GM19395 (cell line): ENCODE data around the gene RIT1.
"Not testable (repeated sequence)": the region's sequence is repeated elsewhere in the genome, so short reads cannot be mapped to it uniquely, and the experiment has no call there.

ENCODE experiments used
- ATAC-seq: cut with Tn5 transposase; IDR thresholded peaks from one replicate; pipeline ENCODE4 v1.9.1; 2021; ENCODE audit warnings: mild to moderate bottlenecking, moderate library complexity; ENCODE audit not compliant: unreplicated experiment

The RIT1 gene

DNA sequence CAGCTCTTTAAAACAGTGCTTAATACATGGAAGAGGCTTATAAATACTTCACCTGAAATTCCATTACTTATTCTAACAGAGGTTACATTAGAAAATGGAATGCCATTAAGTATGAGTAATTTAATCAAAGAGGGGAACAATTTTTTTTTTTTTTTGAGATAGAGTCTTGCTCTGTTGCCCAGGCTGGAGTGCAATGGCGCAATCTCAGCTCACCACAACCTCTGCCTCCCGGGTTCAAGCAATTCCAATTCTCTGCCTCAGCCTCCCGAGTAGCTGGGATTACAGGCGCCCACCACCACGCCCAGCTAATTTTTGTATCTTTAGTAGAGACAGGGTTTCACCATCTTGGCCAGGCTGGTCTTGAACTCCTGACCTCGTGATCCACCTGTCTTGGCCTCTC lies 15.5 kb downstream of the RIT1 start:
- not testable (repeated sequence) for ATAC-seq

DNA sequence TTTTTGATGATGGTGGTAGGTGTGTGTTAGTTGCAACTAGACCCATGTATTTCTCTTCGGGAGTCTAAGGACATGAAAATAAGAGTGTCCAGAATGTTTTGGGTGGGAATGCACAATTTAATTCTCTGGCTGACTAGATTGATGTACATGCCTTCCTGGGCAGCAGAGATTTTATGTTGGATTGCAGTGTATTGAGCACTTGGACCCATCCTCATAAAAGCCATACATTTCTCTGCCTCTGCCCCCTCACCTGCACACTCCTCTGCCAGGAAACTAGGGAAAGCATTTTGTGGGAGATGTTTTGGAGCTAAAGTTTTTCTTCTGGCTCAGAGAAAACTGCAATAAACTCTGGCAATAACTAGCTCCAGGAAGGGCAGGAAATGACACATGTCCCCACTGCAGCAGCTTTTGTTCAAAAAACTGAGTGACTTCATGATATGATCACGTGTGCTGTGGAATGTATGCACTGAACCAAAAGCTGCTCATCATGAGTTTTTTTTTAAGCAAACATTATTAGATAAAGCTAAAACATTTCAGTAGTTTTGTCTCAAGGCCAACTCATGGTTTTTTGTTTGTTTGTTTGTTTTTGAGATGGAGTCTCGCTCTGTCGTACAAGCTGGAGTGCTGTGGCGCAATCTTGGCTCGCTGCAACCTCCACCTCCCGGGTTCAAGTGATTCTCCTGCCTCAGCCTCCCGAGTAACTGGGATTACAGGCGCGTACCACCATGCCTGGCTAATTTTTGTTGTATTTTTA lies 17.6 kb downstream of the RIT1 start:
- ATAC-seq = no peak

DNA sequence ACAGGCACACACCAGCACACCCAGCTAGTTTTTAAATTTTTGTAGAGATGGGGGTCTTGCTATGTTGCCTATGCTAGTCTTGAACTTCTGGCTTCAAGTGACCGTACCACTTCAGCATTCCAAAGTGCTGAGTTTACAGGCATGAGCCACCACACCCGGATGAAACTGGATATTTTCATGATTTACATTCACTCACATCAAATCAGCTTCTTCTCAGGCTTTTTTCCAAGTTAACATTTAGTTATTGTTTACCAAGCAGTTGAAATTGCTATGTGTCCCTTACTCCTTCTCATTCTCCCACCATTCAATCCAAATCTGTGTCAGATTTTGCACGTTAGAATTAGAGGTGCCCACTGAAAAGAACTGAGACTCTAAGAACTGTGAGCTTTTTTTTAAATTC lies 18.4 kb downstream of the RIT1 start:
- no peak for ATAC-seq

DNA sequence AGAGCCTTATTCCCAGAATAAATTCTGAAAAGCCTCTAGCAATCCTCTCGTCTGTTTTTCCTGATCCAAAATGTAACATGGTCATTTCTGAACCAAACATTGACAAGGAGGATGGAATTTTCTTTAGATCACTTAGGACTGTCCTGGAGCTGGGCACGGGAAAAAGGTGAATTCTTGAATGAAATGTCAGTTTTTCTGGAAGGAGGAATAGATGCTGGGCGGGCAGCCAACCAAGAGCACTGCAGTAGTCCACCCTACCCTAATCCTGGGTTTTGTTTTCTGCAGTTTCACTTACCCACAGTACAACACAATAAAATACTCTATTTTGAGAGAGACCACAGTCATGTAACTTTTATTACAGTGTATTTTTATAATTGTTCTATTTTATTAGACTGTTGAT lies 20.9 kb downstream of the RIT1 start:
- ATAC-seq = no peak

DNA sequence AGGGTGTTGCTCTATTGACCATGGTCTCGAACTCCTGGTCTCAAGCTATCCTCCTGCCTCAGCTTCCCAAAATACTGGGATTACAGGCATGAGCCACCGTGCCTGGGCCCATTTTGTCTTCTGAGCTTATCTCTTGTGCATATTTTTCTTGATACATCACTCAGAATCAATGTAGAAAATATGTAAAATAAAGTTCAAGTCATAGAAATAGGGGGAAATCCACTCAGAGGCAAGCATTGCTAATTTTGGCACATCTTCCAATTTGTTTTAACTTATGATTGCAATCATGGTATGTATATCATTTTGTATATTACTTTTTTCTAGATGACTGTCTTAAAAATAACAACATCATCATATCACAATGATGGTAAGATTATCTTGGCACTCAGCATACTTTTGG lies 21.6 kb downstream of the RIT1 start:
- no peak for ATAC-seq

DNA sequence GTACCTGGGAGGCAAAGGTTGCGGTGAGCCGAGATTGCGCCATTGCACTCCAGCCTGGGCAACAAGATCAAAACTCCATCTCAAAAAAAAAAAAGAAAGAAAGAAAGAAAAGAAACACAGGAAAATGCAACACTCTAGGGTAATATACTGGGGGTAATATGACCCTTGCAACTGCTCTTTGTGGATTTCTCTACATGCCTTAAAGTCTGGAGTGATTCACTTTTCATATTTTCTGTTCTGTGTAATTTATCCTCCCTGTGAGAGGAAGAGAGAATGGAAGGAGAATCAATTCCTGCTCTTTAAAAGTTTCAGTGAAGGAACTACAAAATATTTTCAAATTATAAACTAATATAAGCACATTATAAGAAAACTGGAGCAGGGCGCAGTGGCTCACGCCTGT lies 22.7 kb downstream of the RIT1 start:
- no peak for ATAC-seq

DNA sequence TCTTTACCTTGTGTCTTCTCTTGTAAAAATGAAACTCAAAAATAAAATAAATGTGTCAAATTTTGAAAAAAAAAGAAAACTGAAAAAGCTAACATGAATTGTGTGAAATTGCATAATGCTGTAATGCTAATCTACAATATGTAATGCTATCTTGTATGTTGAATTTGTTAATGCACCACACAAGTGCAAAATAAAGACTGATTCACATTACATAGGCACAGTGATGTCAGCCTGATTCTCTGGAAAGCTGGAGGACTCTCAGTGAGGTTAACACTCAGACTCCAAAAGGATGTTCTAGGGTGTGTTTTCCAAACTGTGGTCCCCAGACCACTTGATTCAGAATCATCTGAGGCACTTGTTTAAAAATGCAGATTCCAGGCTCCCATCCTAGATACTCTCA lies 26.2 kb downstream of the RIT1 start:
- no peak for ATAC-seq

DNA sequence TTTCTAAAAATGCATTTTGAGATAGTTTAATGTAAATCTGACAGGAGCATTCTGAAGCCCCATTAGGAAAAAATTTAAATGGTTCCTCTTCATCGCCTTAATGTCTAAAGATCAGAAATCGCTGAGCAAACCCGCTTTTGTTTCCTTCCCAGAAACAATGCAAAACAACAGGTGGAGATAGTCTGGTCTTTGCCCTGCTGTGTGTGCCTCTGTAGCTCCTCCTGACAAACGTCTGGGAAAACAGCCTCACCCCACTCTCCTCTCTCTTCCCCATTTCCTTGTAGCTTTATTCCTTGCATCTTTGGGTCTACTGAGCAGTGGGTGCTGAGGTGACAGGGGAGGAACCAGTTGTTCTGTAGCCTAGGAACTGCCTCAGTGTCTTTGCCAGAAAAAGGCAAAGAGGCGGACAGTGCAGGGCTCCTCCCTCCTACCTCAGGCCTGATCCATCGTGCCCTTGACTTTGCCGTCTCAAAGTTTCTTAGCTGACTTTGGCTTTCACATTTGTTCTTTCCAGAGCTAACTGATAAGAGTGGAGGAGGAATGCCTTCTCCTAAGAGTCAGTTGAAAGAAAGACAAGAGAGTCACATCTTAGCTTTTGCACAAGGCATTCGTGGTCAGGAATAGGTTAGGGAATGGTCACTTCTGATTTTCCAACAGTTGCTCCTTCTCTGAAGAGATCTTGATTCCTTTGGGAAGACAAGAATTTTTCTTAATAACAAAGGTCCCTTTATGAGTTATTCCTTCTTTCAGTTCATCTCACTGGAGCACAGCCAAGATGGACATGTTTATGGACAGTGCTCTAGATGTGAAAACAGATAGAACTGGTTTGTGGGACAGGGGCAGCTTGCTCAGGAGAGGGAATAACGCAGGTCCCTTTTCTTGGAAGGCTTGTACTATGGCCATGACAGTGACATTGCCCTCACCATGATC lies 26.9 kb downstream of the RIT1 start:
- no peak for ATAC-seq

DNA sequence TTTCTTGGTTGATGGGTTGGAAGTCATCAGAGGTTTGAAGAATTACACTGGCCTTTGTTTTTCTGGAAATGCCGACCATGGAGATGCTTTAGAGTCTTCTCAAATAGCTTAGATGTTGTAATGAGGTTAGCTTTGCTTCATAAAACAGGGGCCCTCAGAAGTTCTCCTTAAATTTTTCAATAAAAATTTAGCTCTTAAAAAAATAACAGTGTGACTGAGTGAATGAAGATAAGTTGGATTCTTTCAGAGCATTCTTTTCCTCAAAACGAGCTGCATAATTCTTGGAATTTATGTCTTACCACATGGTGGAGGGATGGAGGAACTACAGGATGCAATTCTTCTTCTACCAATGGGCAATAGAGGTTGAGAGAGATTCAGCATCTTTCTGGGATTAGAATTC lies 28.4 kb downstream of the RIT1 start:
- no peak for ATAC-seq

DNA sequence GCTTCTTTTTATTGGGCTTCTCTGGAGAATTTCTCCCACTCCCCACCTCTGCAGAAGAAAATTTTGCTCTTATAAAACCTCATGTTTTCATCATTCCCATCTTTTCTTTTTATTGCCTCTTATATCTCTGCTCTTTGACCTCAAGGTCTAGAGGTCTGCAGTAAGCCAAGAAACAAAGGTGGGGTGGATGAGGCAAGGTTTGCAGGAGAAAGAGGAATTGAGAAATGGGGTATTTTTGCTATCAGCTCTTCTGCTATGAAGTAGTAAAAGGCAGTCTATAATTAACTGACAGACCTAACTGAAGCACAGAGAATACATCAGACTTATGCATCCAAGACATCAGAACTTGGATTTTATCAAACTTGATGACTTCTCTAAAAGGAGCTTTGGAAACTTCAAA lies 28.9 kb downstream of the RIT1 start:
- ATAC-seq = no peak

DNA sequence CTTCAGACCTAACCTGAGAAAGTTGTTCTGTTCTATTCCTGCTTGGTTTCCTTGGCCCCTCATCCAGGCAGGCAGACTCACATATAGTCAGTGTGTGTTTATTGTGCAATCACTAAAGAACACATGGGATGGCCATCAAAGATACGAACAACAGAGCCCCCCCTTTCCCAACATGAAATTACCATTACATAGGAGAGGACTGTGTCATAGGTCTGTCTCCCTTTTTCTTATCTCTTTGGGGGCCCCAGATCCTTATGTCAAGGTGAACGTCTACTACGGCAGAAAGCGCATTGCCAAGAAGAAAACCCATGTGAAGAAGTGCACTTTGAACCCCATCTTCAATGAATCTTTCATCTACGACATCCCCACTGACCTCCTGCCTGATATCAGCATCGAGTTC lies 30.2 kb downstream of the RIT1 start:
- ATAC-seq = no peak

DNA sequence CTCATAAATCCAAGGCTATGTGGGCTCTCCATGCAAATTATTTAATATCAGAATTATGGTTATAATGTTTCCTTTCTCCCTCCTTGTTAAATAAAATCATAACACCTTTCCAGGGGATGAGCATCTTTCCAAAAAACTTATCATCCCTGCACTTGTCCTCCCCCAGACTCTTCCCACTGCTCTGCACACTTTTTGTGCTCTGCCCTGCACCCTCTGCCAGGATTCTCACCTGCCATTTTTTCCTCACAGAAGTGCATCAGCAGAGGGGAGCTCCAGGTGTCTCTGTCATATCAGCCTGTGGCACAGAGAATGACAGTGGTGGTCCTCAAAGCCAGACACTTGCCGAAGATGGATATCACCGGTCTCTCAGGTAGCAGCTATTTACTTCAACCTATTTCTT lies 30.9 kb downstream of the RIT1 start:
- no peak for ATAC-seq

DNA sequence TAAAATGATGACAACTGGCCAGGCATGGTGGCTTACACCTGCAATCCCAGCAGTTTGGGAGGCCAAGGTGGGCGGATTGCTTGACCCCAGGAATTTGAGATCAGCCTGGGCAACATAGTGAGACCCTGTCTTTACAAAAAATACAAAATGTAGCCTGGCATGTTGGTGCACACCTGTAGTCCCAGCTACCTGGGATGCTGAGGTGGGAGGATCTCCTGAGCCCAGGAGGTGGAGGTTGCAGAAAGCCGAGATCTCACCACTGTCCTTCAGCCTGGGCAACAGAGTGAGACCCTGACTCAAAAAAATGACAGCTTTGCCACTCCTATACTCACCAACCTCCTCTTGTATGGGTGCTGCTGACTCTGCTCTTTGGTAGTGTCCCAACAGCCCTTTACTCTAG lies 33.2 kb downstream of the RIT1 start:
- ATAC-seq = no peak

DNA sequence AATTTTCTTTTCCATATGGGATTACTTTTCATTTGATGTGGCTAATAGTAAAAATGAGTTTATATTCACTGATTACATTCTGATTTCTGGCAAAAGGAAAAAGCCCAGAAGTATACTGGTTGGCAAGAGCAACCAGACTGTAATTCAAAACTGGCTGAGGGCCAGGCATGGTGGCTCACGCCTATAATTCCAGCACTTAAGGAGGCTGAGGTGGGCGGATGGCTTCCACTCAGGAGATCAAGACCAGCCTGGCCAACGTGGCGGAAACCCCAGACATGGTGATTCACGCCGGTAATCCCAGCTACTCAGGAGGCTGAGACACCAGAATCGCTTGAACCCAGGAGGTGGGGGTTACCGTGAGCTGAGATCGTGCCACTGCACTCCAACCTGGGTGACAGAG lies 37.3 kb downstream of the RIT1 start:
- ATAC-seq = no peak

DNA sequence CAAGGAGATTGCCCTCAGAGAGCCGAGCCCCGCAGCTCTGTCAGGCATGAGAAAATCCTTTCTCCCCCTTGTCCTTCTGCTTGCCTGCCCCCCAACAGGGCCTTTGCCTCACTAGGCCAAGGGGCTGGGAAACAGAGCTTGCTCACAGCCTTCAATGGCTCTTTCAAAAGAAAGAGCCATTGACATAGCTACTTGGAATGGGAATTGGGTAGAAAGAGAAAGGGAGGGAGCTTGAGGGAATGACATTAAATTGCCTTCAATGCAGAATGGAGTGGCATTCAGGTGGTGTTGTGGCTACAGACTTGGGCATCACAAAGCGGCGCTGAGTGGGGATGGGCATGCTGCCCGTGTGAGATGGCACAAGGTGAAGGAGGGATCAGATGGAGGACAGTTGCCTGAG lies 38.6 kb downstream of the RIT1 start:
- no peak for ATAC-seq

DNA sequence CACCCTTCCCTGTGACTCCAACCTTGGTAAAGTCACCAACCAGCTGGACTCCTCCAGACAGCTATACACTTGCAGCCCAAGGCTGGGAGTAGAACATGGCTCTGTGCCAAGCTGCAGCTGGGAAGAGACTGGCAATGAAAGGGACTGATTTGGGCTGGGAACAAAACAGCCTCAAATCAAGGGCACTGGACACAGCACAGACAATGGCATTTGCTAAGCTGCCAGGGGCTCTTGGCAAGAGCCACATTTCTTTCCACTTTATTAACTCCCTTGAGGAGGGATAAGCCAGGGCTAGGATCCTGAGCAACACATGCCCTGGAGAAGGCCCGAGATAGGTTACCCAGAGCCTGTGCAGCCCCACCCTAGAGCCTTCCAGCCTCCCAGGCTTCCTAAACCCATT lies 39.8 kb downstream of the RIT1 start:
- ATAC-seq = no peak

DNA sequence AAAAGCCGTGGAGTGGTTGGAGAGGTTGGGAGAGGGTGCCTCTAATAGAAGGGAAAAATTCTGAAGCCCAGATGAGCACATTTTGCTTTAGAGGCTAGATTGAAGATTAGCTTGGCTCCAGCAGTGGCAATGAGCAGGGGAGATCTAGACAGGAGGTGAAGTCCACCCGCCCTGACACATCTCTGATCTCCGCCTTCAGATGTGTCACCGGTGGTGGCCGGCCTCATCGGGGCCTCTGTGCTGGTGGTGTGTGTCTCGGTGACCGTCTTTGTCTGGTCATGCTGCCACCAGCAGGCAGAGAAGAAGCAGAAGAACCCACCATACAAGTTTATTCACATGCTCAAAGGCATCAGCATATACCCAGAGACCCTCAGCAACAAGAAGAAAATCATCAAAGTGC lies 43.4 kb downstream of the RIT1 start:
- ATAC-seq = no peak

DNA sequence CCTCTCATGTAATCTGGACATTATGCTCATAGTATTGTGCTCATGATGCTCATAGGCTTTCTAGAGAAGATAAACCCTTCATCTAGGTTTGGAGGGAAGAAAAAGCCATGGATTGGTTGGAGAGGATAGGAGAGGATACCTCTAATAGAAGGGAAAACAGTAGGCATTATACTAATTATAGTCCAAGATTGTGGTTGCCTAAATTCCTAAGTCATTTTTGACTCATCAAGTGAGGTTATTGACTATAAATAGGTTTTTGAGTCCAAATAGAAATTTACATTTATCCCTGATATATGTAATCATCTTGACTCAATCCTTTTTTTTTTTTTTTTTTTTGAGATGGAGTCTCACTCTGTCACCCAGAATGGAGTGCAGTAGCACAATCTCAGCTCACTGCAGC lies 46.8 kb downstream of the RIT1 start:
- ATAC-seq = no peak

DNA sequence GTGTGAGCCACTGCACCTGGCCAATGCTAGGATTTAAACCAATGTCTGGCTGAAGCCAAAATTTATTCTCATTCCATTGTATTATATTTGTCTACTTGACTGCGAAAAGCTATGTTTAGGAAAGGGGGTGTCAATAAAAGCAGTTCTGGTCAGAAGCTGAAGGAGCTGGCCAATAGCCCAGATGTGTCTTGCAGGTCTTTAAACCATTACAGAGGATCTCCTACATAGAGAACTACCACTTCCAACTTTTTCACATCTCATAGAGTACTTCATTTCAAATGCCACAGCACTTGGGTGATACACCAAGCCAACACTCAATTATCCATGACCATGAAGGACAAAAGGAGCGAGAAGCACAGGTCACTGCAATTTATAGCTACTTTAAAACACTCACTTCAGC lies 49.3 kb downstream of the RIT1 start:
- no peak for ATAC-seq

DNA sequence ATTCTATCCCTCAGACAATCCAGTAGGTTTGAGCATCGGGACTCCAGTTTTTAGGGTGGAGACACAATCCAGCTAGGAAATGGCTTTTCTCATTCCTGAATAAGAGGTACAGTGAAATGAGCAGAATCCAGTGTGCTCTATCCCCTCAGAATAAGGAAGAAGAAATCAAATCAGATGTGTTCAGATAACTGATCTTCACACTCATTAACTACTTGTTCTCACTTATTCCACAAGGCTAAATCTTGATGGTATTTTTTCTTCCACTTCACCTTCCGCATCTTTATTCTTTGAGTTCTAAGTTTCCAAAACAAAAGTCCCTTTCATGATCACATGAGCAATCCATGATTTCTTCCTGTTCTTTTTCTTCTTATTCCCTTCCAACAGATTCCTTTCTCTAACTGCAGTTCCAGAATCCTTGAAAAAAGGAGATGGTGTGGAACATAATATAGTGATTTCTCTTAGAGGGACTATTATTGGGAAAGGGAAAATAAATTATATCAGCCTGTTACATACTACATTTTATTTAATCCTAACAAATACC lies 50.1 kb downstream of the RIT1 start:
- ATAC-seq = no peak

DNA sequence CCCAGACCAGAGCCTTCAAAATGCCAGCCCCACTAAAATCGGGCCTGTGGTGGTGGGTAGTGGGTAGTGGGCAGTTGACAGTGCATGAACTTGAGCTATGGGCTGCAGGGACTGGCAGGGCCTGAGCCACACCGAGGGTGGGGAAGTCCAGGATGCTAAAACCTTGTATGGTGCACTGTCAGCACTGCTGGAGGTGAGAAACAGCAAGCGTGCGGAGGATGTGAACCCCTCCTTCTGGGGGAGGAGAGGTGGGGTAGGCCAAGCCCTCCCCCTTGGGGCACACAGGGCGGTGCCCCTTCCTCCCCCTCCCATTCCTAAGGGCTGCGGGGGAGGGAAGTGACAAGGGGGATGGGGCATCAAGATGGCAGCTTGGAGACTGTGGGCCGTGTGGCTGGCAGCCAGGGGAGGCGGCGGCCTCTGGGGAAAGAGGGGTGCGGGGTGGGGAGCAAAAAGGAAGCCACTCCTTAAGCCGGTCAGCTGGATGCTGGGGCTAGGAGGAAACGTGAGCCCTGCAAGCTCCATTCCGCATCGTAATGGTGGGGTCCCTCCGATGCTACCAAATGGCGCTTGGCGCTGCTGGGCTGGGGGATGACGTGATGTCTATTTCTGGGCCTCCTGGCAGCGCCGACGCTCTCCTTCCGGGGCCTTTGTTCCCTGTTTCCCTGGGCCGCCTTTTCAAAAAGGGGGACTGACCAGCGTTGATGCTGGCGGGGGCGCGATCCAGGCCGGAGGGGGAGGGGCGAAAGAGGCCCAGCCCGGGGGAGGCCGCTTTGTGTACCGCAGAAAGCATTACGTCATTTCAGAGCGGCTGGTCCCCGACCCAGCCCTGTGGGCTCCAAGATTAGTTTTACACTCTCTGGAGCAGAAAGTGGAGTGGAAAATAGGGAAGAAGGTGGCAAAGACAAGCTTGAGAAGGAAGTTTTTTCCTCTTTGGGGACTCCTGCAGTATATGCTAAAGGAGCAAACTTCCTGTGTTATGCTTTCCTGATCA lies 51.0 kb downstream of the RIT1 start:
- ATAC-seq = peak; percentile 20
